ENCODE results near the gene CENPF. TPM values are rescaled to one million over a fixed set of nuclear protein-coding genes. Genes with fewer than 3 reads are reported as not detected.
A peak's percentile ranks its signal among the peaks of the same experiment; 100 is the strongest.
"Not testable (repeated sequence)": the region's sequence is repeated elsewhere in the genome, so short reads cannot be mapped to it uniquely, and the experiment has no call there.

The CENPF gene
- polyA plus RNA-seq, 4 donors, result 59.1 to 110 (median 89.4) TPM

DNA sequence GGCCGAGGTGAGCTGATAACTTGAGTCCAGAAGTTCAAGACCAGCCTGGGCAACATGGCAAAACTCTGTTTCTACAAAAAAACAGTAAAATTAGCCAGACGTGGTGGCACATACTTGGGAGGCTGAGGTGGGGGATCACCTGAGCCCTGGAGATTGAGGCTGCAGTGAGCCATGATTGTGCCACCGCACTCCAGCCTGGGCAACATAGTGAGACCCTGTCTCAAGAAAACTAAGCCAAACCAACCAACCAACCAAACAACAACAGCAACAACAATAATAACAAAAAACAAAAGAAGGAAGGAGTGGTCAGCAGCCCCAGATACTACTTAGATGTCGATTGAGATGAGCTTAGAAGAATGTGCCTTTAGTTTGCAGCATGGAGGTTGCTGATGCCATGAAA is 47.7 kb downstream of the CENPF start:
- no peak for DNase-seq (ENCODE audit: low read depth in 4 of 4, low spot score in 3 of 4)

DNA sequence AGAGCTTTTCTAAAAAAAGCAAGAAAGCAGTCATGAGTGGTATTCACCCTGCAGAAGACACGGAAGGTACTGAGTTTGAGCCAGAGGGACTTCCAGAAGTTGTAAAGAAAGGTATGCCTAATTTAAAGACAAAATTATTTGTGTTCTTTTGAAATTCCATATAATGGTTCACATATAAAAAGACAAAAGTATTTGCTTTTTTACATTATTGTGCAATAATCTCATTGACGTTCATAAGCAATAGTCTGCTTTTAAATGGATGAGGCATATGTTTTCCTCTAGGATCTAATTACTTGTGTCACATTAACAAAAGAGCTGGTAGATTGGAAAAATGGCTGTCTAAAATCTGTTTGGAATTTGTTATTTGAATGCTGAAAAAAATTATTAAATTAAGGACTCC is 54.3 kb downstream of the CENPF start:
- DNase-seq (ENCODE audit: low read depth in 4 of 4, low spot score in 3 of 4), result no peak

DNA sequence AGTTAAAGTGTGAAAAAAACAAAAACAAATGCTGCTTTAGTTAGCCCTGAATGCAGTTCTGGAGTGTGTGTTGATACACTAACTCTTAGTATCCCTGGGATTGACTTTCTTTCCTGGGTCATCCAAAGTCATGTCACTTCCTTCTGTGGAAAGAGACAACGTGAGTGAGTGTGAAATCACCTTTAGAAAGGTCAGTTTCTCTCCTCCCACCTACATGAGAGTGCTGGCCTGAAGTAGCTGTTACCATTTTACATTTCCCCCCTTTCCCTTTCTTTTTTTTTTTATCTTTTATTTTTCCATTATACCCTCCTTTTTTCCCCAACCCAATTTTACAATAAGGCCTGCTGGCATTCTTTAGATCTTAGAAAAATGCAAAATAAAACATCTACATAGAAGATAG is 55.2 kb downstream of the CENPF start:
- DNase-seq (ENCODE audit: low read depth in 4 of 4, low spot score in 3 of 4), result no peak

DNA sequence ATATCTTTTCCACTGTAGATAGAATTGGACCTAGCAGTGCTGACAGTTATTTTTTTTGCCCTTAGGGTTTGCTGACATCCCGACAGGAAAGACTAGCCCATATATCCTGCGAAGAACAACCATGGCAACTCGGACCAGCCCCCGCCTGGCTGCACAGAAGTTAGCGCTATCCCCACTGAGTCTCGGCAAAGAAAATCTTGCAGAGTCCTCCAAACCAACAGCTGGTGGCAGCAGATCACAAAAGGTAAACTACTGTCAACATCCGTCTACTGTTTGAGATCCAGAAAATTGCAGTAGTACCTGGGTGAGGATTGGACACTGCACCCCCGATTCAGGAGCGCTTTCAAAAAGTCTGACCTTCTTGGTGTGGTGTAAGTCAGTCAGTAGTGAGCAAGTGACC is 55.8 kb downstream of the CENPF start:
- DNase-seq (ENCODE audit: low read depth in 4 of 4, low spot score in 3 of 4), result peak in 1 of 4 donors; percentile 22

DNA sequence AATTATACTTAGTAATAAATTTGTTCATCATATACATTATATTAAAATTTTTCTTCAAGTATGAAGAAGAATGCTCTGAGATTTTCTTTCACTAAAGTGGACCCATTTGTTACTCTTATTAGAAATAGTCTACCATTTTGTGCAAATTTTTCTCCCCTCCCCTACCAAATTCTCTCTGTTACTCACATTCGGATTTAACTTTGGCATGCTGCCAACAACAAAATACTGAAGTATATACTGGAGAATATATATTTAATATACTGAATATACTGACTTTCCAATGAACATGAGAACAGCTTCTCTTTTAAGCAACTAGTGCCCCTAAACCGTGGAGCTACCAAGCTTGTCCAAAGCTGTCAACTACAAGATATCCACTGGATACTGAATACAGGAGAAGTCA is 57.2 kb downstream of the CENPF start:
- no peak for DNase-seq (ENCODE audit: low read depth in 4 of 4, low spot score in 3 of 4)

DNA sequence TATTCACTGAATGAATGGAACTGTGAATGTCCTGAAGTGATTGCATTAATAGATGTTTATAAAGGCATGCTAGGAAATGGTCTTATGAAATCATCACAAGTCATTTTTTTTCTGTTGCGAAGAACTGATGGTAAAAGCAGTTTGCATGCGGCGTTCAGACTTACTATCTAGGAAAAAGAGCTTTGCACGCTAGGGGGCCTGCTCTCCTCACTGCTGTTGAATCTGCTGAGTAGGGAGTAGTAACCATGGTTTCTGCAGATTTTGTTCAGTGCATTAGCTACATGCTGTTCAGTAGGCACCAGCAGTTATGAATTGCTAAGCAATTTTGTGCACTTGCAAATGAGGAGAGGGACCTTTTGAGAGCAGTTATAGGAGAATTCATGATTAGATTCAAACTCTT is 57.9 kb downstream of the CENPF start:
- DNase-seq (ENCODE audit: low read depth in 4 of 4, low spot score in 3 of 4), result peak in 2 of 4 donors; percentile 28 to 35

DNA sequence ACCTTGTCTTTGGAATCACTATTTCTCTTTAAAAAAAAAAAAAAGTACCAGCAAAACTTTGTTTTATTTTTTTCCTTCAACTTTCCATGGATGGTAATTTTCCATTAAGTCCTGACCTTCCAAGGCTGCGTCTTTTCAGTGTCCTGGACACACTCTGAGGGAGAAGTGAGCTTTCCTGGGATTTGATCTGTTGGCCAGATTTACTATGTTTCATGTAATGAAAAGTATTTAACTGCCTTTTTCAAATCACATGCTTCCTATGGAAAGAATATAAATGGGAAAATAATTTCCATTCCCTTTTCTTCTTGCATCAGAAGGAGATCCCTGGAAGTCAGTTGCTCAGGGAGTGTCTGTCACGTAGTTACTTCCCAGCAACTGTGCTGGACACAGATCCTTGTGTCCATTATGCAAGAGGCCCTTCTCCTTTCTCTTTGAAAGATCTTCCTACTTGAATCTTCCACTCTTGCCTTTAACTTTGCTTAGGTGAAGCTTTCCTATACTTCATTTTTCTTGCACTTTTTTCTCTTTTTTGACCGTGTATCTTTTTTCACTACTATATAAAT is 59.3 kb downstream of the CENPF start:
- no peak for DNase-seq (ENCODE audit: low read depth in 4 of 4, low spot score in 3 of 4)

DNA sequence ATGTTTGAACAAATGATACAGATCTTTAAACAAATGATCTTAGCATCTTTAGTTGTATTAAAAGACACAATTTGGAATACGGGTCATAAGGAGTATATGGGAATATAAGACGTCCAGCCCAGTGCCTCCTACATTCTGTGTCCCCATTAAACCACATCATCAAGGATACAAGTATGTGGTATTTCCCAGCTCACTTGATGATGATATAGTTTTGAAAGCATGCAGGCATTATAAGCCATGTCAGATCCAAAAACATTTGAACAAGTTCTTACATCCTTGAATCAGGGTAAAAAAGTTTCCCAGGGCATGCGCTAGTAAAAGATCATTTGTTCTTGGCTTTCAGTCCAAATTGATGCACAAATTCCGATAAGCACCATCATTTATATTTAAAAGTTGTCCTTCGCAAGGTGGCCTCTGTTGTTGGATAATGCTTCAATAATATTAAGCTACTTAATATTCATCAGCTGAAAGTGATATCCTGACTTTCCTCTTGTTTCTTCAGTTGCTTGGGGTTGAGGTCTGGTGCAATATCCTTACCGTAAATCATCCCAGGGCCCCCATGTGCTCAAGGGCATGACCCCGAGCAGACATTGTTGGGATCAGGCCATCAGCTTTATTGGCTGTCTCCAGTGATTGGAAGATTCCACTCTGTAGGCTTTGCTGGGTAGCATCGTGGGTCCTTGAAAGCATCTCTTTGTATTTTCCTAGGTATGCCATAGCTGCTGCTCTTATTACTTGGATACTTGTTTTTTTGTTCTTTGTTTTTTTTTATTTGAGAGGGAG is 61.8 kb downstream of the CENPF start:
- DNase-seq (ENCODE audit: low read depth in 4 of 4, low spot score in 3 of 4), result no peak

DNA sequence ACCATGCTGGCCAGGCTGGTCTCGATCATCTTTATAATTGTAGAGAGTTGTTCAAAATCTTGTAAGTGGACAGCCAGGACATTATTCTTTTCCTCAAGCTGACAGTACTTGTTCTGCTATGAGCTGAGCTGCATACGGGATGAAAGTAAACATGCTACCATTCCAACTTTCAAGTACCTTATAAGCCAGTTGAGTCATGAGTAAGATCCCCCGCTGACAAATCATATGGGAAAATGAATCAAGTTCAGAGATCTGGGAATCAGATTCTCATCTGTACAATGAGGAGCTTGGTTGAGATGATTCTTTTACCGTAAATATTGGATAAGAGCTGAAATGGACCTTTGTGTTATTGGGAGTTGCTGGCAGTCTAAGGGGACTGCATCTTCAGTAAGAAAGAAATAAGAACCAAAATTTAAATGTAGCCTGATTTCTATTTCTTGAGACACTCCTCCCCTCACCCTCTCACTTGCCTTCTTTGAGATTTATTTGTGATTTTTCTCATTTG is 62.7 kb downstream of the CENPF start:
- no peak for DNase-seq (ENCODE audit: low read depth in 4 of 4, low spot score in 3 of 4)

DNA sequence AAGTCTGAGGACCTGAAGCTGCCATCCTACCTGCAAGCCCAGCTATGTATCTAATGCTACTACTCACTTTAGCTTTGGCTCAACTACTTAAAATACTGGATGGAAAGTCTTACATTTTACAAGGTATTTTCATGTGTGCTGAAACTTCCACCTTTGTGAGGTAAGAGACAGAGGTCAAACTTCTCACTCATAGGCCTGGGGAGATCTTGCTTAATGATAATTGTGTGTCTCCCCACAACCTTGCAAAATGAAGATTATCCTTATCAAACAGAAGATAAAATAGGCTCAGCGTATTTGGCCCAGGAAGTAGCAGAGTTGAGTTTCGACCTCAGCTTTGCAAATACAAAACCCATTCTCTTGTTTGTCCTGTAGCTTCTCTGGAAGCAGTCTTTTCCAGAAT is 63.7 kb downstream of the CENPF start:
- no peak for DNase-seq (ENCODE audit: low read depth in 4 of 4, low spot score in 3 of 4)

DNA sequence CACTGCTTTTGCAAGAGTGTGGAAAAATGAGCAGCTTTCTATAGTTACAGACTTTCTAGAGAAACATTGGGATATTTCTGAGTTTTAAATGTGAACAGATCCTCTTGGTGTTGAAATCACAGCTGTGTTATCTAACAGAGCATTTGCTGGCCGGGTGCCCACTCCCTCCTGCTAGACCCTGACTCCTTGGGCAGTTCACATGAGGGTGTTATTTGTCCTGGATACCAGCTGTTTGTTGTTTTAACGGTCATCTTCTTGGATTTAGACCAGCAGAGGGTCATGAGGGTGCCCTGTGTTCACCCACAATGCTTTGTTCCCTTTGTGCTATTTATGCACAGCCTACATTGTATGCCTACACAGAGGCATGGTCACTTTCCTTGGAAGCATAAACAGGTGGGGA is 67.1 kb downstream of the CENPF start:
- DNase-seq (ENCODE audit: low read depth in 4 of 4, low spot score in 3 of 4), result peak in 1 of 4 donors; percentile 11

DNA sequence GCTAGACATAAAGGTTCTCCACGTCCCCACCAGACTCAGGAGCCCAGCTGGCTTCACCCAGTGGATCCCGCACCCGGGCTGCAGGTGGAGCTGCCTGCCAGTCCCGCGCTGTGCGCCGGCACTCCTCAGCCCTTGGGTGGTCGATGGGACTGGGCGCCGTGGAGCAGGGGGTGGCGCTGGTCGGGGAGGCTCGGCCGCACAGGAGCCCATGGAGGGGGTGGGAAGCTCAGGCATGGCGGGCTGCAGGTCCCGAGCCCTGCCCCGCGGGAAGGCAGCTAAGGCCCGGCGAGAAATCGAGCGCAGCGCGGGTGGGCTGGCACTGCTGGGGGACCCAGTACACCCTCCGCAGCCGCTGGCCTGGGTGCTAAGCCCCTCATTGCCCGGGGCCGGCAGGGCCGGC is 70.0 kb downstream of the CENPF start:
- not testable (repeated sequence) for DNase-seq (ENCODE audit: low read depth in 4 of 4, low spot score in 3 of 4)

DNA sequence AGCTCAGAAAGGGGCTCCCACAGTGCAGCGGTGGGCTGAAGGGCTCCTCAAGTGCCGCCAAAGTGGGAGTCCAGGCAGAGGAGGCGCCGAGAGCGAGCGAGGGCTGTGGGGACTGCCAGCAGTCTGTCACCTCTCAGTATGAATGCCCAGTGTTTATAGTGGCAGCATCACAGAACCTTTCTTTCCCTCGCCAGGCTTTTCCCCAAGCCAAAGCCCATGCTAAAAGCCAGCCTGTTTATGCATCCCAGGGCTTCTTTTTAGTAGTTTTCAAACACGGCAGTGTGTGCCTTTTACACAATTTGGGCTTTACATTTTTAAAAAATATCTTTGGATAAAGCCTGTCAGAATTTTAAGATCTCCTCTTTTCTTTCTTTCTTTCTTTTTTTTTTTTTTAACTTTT is 70.6 kb downstream of the CENPF start:
- no peak for DNase-seq (ENCODE audit: low read depth in 4 of 4, low spot score in 3 of 4)

DNA sequence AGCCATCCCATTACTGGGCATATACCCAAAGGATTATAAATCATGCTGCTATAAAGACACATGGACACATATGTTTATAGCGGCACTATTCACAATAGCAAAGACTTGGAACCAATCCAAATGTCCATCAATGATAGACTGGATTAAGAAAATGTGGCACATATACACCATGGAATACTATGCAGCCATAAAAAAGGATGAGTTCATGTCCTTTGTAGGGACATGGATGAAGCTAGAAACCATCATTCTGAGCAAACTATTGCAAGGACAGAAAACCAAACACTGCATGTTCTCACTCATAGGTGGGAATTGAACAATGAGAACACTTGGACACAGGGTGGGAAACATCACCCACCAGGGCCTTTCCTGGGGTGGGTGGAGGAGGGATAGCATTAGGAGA is 72.5 kb downstream of the CENPF start:
- not testable (repeated sequence) for DNase-seq (ENCODE audit: low read depth in 4 of 4, low spot score in 3 of 4)

DNA sequence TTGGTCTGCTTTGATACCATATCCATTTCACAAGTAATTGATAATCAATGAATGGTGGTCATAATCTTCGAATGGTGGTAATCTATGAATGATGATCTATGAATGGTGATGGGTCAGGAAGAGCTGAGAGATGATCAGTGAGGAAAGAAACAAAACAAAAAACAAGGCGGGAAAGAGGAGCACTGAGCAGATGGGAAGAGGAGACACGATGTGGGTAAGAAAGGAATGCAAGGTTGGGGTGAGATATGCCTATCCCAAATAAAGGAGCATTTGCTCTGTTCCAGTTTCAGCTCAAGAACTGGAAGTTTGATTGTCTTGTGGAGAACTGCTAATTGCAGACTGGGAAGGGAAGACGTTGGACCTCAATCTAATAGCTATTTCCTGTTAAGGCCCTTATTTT is 73.8 kb downstream of the CENPF start:
- no peak for DNase-seq (ENCODE audit: low read depth in 4 of 4, low spot score in 3 of 4)

DNA sequence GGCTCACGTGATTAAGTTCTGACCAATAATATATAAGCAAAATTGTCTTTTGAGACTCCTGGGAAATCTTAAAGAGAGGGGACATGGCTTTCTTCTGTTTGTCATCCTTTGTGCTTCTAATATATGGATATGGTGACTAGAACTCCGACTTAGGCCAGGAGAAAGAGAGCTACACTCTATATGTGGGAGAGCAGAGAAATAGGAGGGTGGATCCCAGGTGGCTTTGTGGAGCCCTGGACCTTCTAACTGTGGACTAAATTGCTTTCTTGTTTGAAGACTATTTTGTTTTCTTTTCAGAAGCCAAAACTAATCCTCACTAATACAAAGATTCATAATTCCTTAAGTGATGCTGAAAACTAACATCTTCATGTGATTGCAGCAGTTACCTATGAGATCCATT is 75.0 kb downstream of the CENPF start:
- DNase-seq (ENCODE audit: low read depth in 4 of 4, low spot score in 3 of 4), result no peak

DNA sequence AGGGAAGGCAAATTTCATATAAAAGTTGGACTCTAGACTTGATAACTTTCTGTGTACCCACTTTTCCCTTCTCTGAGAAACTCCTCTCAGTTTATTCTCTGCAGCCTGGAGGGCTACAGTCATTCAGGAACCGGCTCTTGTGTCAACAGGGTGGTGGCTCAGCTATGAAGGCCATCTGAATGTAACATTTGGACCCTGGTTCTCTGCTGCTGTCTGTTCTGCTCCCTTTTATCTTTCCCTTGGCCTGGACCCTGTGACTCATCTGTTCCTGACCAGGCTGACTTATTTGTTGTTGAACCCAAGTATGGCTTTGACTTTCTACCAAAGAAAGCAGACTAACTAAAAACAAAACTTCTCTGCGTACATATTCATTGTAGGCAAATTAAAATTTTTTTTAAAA is 75.4 kb downstream of the CENPF start:
- DNase-seq (ENCODE audit: low read depth in 4 of 4, low spot score in 3 of 4), result no peak

DNA sequence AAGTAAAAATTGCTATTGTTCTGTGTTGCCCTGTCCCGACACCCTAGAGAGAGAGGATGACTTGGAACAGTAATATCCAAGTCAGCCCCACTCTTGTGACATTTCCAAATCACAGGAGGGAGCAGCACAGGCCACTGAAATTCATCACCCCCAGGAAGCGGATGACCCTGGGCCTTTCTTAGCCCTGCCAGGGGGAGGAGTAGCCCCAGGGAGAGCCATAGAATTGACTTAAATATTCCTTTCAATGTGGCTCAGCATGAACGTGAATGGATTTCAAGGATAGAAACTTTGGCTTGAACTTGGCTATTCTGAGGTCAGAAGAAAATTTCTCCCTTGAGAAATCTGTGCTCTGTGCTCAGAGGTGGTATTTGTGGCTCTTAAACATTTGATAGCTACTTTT is 80.6 kb downstream of the CENPF start:
- no peak for DNase-seq (ENCODE audit: low read depth in 4 of 4, low spot score in 3 of 4)

DNA sequence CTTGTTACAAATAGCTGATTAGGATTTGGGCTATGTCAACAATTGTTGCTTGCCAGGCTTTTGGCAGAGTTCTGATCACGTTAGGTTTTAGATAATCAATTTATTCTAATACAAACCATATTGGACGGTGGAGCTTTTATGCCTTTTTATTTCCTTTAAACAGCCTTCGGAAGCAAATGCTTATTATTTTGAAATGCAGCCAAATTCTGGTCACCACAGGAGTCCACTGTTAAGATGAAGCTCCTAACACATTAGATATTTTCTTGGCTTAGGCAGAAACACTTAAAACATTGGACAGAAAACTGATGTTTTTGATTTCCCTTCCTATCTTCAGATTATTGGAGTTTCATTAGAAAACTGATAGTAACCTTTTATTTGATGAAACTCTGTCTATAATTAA is 82.9 kb downstream of the CENPF start:
- DNase-seq (ENCODE audit: low read depth in 4 of 4, low spot score in 3 of 4), result no peak

DNA sequence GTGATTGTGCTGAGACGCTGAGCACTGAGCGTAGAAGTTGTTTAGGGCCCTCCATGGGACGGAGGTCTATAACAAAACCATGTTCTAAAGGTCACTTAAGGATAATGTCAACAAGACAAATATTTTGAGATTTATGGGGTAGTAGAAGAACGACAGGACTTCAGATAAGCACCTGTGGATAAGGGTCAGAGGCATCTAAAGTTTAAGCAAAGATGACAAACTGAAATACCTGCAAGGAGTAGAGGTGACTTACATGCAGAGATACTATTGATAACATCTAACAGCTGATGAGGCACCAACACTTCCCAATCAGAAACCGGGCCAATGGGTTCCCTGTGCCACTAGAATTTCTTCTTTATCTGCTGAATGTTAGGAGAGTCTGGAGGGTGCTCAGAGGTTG is 83.5 kb downstream of the CENPF start:
- DNase-seq (ENCODE audit: low read depth in 4 of 4, low spot score in 3 of 4), result no peak

DNA sequence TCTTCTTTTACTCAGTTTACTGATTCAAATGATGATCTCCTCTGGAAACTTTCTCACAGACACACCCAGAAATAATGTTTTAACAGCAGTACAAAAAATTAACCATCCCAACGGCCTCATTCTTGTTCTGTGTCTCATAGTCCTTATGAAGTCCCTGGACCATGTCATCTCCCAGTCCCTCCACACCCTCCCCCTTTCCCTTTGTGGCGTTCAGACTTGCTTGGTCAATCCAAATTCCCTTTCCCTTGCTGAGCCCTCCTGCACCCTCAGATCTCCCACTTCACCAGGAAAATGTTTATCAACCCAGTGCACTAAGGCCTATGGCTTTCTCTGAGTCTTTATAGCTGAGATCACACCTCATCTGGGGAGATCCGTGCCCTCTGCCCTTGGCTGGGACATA is 85.9 kb downstream of the CENPF start:
- no peak for DNase-seq (ENCODE audit: low read depth in 4 of 4, low spot score in 3 of 4)

DNA sequence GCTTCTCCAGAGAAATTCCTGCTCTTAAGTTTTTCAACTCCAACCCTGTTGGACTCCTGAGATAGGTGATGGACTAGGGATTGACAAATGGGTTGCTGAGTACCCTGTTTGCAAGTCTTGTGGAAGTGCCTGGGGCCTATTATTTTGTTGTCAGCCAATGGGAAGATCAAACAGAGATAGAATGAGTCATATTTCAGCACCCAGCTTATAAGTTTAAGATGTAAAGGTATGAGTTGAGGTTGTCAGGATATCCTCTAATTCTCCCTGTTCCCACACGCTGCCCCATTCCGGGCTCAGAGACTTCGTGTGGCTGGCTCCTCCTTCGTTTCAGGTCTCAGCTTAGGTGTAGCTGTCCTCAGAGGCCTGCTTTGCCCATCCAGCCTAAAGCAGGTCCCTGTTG is 91.8 kb downstream of the CENPF start:
- no peak for DNase-seq (ENCODE audit: low read depth in 4 of 4, low spot score in 3 of 4)
